Measurements from ENCODE around the gene OR2AP1.

The OR2AP1 gene

DNA sequence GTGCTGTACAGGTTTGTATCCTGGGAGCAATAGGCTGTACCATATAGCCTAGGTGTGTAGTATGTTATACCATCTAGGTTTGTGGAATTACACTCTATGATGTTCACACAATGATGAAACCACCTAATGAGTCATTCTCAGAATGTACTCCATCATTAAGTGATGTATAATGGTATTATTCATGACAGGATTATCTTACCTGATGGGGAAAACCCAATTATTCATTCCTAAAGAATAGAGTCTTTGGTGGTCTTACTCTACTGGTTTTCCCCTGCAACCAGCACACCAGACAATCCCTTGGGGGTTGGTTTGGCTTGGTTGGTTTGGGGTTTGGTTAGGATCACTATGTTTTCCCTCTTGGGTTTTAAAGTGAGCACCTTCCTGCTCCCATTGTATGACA is 51.8 kb downstream of the OR2AP1 start:
- H3K4me3 ChIP-seq (ENCODE audit: low read depth, low read length, poor library complexity, severe bottlenecking), result no peak overlapping the region
- H3K27ac ChIP-seq (ENCODE audit: low read depth, low read length, poor library complexity, severe bottlenecking), result no peak overlapping the region
- H3F3A ChIP-seq (ENCODE audit: insufficient read depth, low read length), result no peaks in the 10 kb centered on the region
- no peak for TF ChIP-seq EZH2 (IDR thresholded peaks at IDR 0.05; ENCODE audit: borderline replicate concordance, low read length)
- TF ChIP-seq, protein P1, sequence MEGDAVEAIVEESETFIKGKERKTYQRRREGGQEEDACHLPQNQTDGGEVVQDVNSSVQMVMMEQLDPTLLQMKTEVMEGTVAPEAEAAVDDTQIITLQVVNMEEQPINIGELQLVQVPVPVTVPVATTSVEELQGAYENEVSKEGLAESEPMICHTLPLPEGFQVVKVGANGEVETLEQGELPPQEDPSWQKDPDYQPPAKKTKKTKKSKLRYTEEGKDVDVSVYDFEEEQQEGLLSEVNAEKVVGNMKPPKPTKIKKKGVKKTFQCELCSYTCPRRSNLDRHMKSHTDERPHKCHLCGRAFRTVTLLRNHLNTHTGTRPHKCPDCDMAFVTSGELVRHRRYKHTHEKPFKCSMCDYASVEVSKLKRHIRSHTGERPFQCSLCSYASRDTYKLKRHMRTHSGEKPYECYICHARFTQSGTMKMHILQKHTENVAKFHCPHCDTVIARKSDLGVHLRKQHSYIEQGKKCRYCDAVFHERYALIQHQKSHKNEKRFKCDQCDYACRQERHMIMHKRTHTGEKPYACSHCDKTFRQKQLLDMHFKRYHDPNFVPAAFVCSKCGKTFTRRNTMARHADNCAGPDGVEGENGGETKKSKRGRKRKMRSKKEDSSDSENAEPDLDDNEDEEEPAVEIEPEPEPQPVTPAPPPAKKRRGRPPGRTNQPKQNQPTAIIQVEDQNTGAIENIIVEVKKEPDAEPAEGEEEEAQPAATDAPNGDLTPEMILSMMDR (IDR thresholded peaks at IDR 0.05; ENCODE audit: low read length), result no peak
- no peaks in the 10 kb centered on the region for H3K79me2 ChIP-seq (ENCODE audit: insufficient read depth, low read length)
- H3K9ac ChIP-seq (ENCODE audit: low read length), result no peak overlapping the region
- H3K4me1 ChIP-seq (ENCODE audit: insufficient read depth, low read length, severe bottlenecking), result no peaks in the 10 kb centered on the region
- no peaks in the 10 kb centered on the region for H3K27me3 ChIP-seq (ENCODE audit: insufficient read depth, low read length)
- no peaks in the 10 kb centered on the region for H3K9me3 ChIP-seq (ENCODE audit: low read length)
- H3K36me3 ChIP-seq (ENCODE audit: insufficient read depth, low read length), result no peaks in the 10 kb centered on the region
- no peak overlapping the region for H3K4me2 ChIP-seq (ENCODE audit: low read length)
- no peak overlapping the region for H2AFZ ChIP-seq (ENCODE audit: low read length)
- no peaks in the 10 kb centered on the region for H4K20me1 ChIP-seq (ENCODE audit: insufficient read depth, low read length)
- no peaks in the 10 kb centered on the region for H3K9me2 ChIP-seq (ENCODE audit: low read depth, low read length)
